HepG2 (cell line): ENCODE measurements around the gene NEK9. TPM values are rescaled to one million over a fixed set of nuclear protein-coding genes. Genes with fewer than 3 reads are reported as not detected.

ENCODE experiments used
- ATAC-seq: fragments of 200-7000 bp; cut with Tn5 transposase; 3 replicates; pipeline ENCODE4 v1.9.1; 2020; ENCODE audit warnings: mild to moderate bottlenecking, moderate library complexity
- BruUV-seq: library from RNA; stranded (reverse); fragments of 400-500 nt; replicated peaks from 2 replicates; lab custom pipeline; 2021; lab: Mats Ljungman, UMichigan
- CTCF ChIA-PET: fragments of 300-600 bp; formaldehyde crosslinking; extraction: SDS; loops from one replicate; lab custom pipeline; 2021; ENCODE audit warnings: low total read pairs, inconsistent platforms, low intra/inter-chr PET ratio; lab: Yijun Ruan, JAX
- POLR2A ChIA-PET: fragments of 350-600 bp; sonication (Branson Sonifier 250); formaldehyde crosslinking; loops from one replicate; lab custom pipeline; 2020; ENCODE audit warnings: antibody characterized with exemption, inconsistent platforms; lab: Yijun Ruan, JAX
- DNase-seq: peaks from one replicate; pipeline ENCODE4 v3.0.0-alpha.2; 2015; ENCODE audit warnings: low spot score
- FAIRE-seq: peaks from 3 replicates; lab custom pipeline; 2011; peaks lifted over from hg19 to GRCh38; lab: Jason Lieb, UNC
- H2AFZ ChIP-seq: one replicate; pipeline ENCODE4 v1.6.1; 2011; ENCODE audit warnings: low read length, inconsistent platforms
- H3K27ac ChIP-seq: fragments of 300-600 bp; 3 replicates; pipeline ENCODE4 v1.8.0; 2011; ENCODE audit warnings: mixed run types, mild to moderate bottlenecking, mixed read lengths, low read length, inconsistent platforms; ENCODE audit not compliant: insufficient read depth; ENCODE audit errors: extremely low read length
- H3K27me3 ChIP-seq, 2 experiments: fragments of 200-600 bp in 1 of 2; 2 replicates in 1 of 2; 3 replicates in 1 of 2; pipeline versions ENCODE4 v1.6.0 to v1.8.0; 2011; ENCODE audit warnings: low read length in 2 of 2, mild to moderate bottlenecking in 2 of 2, moderate library complexity in 2 of 2, inconsistent platforms in 1 of 2; ENCODE audit not compliant: insufficient read depth in 2 of 2, control insufficient read depth in 1 of 2
- H3K36me3 ChIP-seq, 2 experiments: fragments of 200-600 bp in 1 of 2; replicated peaks in 1 of 2; 2 replicates in 1 of 2; 3 replicates in 1 of 2; pipeline versions ENCODE4 v1.5.1 to v1.8.0; 2011; ENCODE audit warnings: low read length in 2 of 2, inconsistent platforms in 1 of 2; ENCODE audit not compliant: insufficient read depth in 2 of 2, control insufficient read depth in 1 of 2
- H3K4me1 ChIP-seq: 2 replicates; pipeline ENCODE4 v1.5.1; 2012; ENCODE audit warnings: low read length, inconsistent platforms; ENCODE audit not compliant: insufficient read depth
- H3K4me2 ChIP-seq: 2 replicates; pipeline ENCODE4 v1.6.0; 2011; ENCODE audit warnings: low read depth, low read length, inconsistent platforms
- H3K4me3 ChIP-seq, 3 experiments: fragments of 200-600 bp in 1 of 3; sonication (generic), shearing (Covaris generic) in 1 of 3; replicated peaks in 1 of 3; 2 replicates each; pipeline ENCODE4 v1.5.1; 2011 to 2016; ENCODE audit warnings: low read length in 3 of 3, inconsistent platforms in 2 of 3, low read depth in 2 of 3, mild to moderate bottlenecking in 2 of 3, control low read depth in 1 of 3, mixed read lengths in 1 of 3; ENCODE audit not compliant: insufficient read depth in 1 of 3
- H3K79me2 ChIP-seq: one replicate; pipeline ENCODE4 v1.6.1; 2011; ENCODE audit warnings: low read length, inconsistent platforms; ENCODE audit not compliant: insufficient read depth
- H3K9ac ChIP-seq: 2 replicates; pipeline ENCODE4 v1.6.0; 2011; ENCODE audit warnings: mild to moderate bottlenecking, low read depth, low read length, inconsistent platforms; ENCODE audit not compliant: insufficient read depth
- H3K9me3 ChIP-seq: 2 replicates; pipeline ENCODE4 v1.5.1; 2012; ENCODE audit warnings: mild to moderate bottlenecking, low read length
- H4K20me1 ChIP-seq: 2 replicates; pipeline ENCODE4 v1.6.0; 2011; ENCODE audit warnings: inconsistent platforms, mild to moderate bottlenecking, low read length, moderate library complexity; ENCODE audit not compliant: insufficient read depth
- IRF9 ChIP-seq: sonication (generic); formaldehyde crosslinking; IDR thresholded peaks from 2 replicates; pipeline ENCODE4 v1.8.0; 2022; ENCODE audit warnings: missing genetic modification reagents, mild to moderate bottlenecking, borderline replicate concordance
- MAZ ChIP-seq, 2 experiments: sonication (generic) in 1 of 2; formaldehyde crosslinking in 1 of 2; IDR thresholded peaks; 2 replicates each; pipeline versions ENCODE4 v1.5.0 to v1.6.1; 2012 to 2020; ENCODE audit warnings: low read depth in 2 of 2, mild to moderate bottlenecking in 2 of 2, borderline replicate concordance in 1 of 2, improper control_type of control experiment in 1 of 2, low read length in 1 of 2, missing genetic modification reagents in 1 of 2, moderate library complexity in 1 of 2
- POLR2AphosphoS2 ChIP-seq: IDR thresholded peaks from 2 replicates; pipeline ENCODE4 v1.6.1; 2011; ENCODE audit warnings: low read depth, low read length, improper control_type of control experiment
- ZNF138 ChIP-seq: sonication (generic); formaldehyde crosslinking; IDR thresholded peaks from 2 replicates; pipeline ENCODE4 v1.5.0; 2020; ENCODE audit warnings: mild to moderate bottlenecking, low read depth, missing genetic modification reagents
- ZNF234 ChIP-seq: sonication (generic); formaldehyde crosslinking; conservative IDR thresholded peaks from 2 replicates; pipeline ENCODE4 v1.5.1; 2020; ENCODE audit warnings: mild to moderate bottlenecking, missing genetic modification reagents
- ZNF550 ChIP-seq: sonication (generic); formaldehyde crosslinking; IDR thresholded peaks from 2 replicates; pipeline ENCODE4 v1.4.0; 2020; ENCODE audit warnings: mild to moderate bottlenecking, missing genetic modification reagents, borderline replicate concordance
- WGBS: methylation state at CpG from one replicate; pipeline ENCODE4 v1.1.6; 2017; ENCODE audit warnings: low lambda C conversion rate; 5-methylcytosine and 5-hydroxymethylcytosine counted together
- in situ Hi-C: cut with HindIII; loops from 2 replicates; pipeline ENCODE4 v1.10.0; 2017; ENCODE audit warnings: low pct_unique_long_range_greater_than_20kb; ENCODE audit not compliant: extremely low pct_ligation_motif_present
- intact Hi-C: fragments of 100-400 bp; cut with micrococcal nuclease; formaldehyde crosslinking; loops from one replicate; pipeline ENCODE4 v1.10.0; 2022; ENCODE audit not compliant: unreplicated experiment
- polyA plus RNA-seq, 8 experiments: library from polyadenylated mRNA; depleted of rRNA in 3 of 8; stranded (reverse) in 7 of 8; unstranded in 1 of 8; fragments of >200 nt; fragmentation: Illumina TruSeq in 4 of 8; extraction: Trizol in 4 of 8; gene quantifications; 2 replicates each; pipeline versions ENCODE4 v1.2.1 to v1.2.3, GENCODE V29; 2011 to 2016; ENCODE audit warnings: low read depth in 4 of 8, missing spikeins in 1 of 8, mixed read lengths in 1 of 8; ENCODE audit not compliant: insufficient read depth in 1 of 8
- total RNA-seq, 5 experiments: library from RNA; depleted of rRNA; stranded (reverse); fragments of >200 nt; fragmentation: Illumina TruSeq; extraction: Trizol; gene quantifications; 2 replicates each; pipeline ENCODE4 v1.2.3, GENCODE V29; 2016; ENCODE audit warnings: low read depth in 1 of 5
- TF ChIP-seq, protein P1 (sequence below): sonication (generic); formaldehyde crosslinking; IDR thresholded peaks from 2 replicates; pipeline ENCODE4 v1.8.1; 2023; ENCODE audit warnings: mild to moderate bottlenecking, missing genetic modification reagents

NEK9 gene
- total and polyA plus RNA-seq, 2 of the 13 experiments (the other 11 are each of a cell fraction or from before 2014, with no cell fraction given), result 16.5 to 27.3 TPM

- H3K27ac ChIP-seq, result no peak overlapping the region
- H3K79me2 ChIP-seq, result peaks cover 94% of the 10 kb centered on the region
- H3K36me3 ChIP-seq, result peaks cover 2 to 11% of the 10 kb centered on the region in 2 experiments; a peak in 2 of 5 replicates
- no peak overlapping the region for H3K9ac ChIP-seq
- DNase-seq, result no peak
- no peak for ATAC-seq
- no peak for TF ChIP-seq POLR2AphosphoS2
- no peak for TF ChIP-seq MAZ (IDR thresholded peaks at IDR 0.05; ENCODE audit: borderline replicate concordance, low read depth, low read length)
- TF ChIP-seq MAZ (CRISPR knock-in tag; IDR thresholded peaks at IDR 0.05; ENCODE audit: low read depth), result no peak
- no peak for TF ChIP-seq ZNF138 (CRISPR knock-in tag)
- TF ChIP-seq IRF9 (CRISPR knock-in tag), result no peak
- no peak for TF ChIP-seq ZNF550 (CRISPR knock-in tag)
- no peak for TF ChIP-seq ZNF234 (CRISPR knock-in tag)
- TF ChIP-seq, protein P1, sequence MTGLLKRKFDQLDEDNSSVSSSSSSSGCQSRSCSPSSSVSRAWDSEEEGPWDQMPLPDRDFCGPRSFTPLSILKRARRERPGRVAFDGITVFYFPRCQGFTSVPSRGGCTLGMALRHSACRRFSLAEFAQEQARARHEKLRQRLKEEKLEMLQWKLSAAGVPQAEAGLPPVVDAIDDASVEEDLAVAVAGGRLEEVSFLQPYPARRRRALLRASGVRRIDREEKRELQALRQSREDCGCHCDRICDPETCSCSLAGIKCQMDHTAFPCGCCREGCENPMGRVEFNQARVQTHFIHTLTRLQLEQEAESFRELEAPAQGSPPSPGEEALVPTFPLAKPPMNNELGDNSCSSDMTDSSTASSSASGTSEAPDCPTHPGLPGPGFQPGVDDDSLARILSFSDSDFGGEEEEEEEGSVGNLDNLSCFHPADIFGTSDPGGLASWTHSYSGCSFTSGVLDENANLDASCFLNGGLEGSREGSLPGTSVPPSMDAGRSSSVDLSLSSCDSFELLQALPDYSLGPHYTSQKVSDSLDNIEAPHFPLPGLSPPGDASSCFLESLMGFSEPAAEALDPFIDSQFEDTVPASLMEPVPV (CRISPR knock-in tag), result no peak
- POLR2A ChIA-PET, result no interaction called here
- no peaks in the 10 kb centered on the region; a peak in 1 of 5 replicates for H3K27me3 ChIP-seq
- H3K4me3 ChIP-seq, result no peak overlapping the region
- no peak overlapping the region for H3K4me2 ChIP-seq
- CTCF ChIA-PET, result no interaction called here
- no peak overlapping the region for H2AFZ ChIP-seq
- in situ Hi-C loops (no loop called here), intact Hi-C loops (no loop called here)
- WGBS, result 90% methylated on average over 4 of the region's 4 CpGs
- peaks cover 40% of the 10 kb centered on the region for H4K20me1 ChIP-seq
- no peaks in the 10 kb centered on the region for H3K9me3 ChIP-seq
- no peak for FAIRE-seq
- no TSS peak for BruUV-seq
- peaks cover 60% of the 10 kb centered on the region for H3K4me1 ChIP-seq
Measured at GRCh38 chr14:75170772-75171171, 43.9 kb upstream of the NEK9 start.
